OCI-LY1 (cell line): ENCODE measurements around the gene PIAS1.

Source experiments
- H2AFZ ChIP-seq: fragments of 200-600 bp; sonication (generic), shearing (Covaris generic); 2 replicates; pipeline ENCODE4 v1.6.0; 2014; ENCODE audit warnings: antibody characterized with exemption, mild to moderate bottlenecking, low read length
- H3F3A ChIP-seq: fragments of 200-600 bp; sonication (generic), shearing (Covaris generic); 2 replicates; pipeline ENCODE4 v1.6.0; 2014; ENCODE audit warnings: mild to moderate bottlenecking, antibody characterized with exemption, low read length, moderate library complexity; ENCODE audit not compliant: insufficient read depth
- H3K27ac ChIP-seq: fragments of 200-600 bp; sonication (generic); 2 replicates; pipeline ENCODE4 v1.5.1; 2014; ENCODE audit warnings: low read length, mixed run types, mild to moderate bottlenecking, low read depth; ENCODE audit not compliant: poor library complexity, severe bottlenecking
- H3K27me3 ChIP-seq: fragments of 200-600 bp; sonication (generic); 2 replicates; pipeline ENCODE4 v1.6.0; 2014; ENCODE audit warnings: antibody characterized with exemption, mild to moderate bottlenecking, low read length, moderate library complexity; ENCODE audit not compliant: insufficient read depth
- H3K36me3 ChIP-seq: fragments of 200-600 bp; sonication (generic); 2 replicates; pipeline ENCODE4 v1.6.1; 2014; ENCODE audit warnings: mild to moderate bottlenecking, antibody characterized with exemption, low read length, moderate library complexity, mixed read lengths; ENCODE audit not compliant: insufficient read depth
- H3K4me1 ChIP-seq: fragments of 200-600 bp; sonication (generic); 2 replicates; pipeline ENCODE4 v1.5.1; 2014; ENCODE audit warnings: mild to moderate bottlenecking, low read length, moderate library complexity; ENCODE audit not compliant: insufficient read depth, severe bottlenecking
- H3K4me2 ChIP-seq: fragments of 200-600 bp; sonication (generic), shearing (Covaris generic); 2 replicates; pipeline ENCODE4 v1.6.1; 2014; ENCODE audit warnings: low read length
- H3K4me3 ChIP-seq: fragments of 200-600 bp; sonication (generic); 2 replicates; pipeline ENCODE4 v1.5.1; 2014; ENCODE audit warnings: low read length, low read depth, mild to moderate bottlenecking, mixed read lengths; ENCODE audit not compliant: poor library complexity, severe bottlenecking
- H3K79me2 ChIP-seq: fragments of 200-600 bp; shearing (Covaris generic); 2 replicates; pipeline ENCODE4 v1.6.1; 2016; ENCODE audit warnings: mixed run types, low read length, mixed read lengths; ENCODE audit not compliant: insufficient read depth
- H3K9ac ChIP-seq: fragments of 200-600 bp; sonication (generic), shearing (Covaris generic); 2 replicates; pipeline ENCODE4 v1.6.1; 2014; ENCODE audit warnings: mild to moderate bottlenecking, low read length, mixed read lengths
- H3K9me2 ChIP-seq: fragments of 200-600 bp; sonication (generic), shearing (Covaris generic); 2 replicates; pipeline ENCODE4 v1.6.1; 2014; ENCODE audit warnings: low read depth, mild to moderate bottlenecking, low read length, mixed read lengths
- H3K9me3 ChIP-seq: fragments of 200-600 bp; shearing (Covaris generic); 2 replicates; pipeline ENCODE4 v1.6.1; 2014; ENCODE audit warnings: low read length, mixed read lengths
- H4K20me1 ChIP-seq: fragments of 200-600 bp; sonication (generic), shearing (Covaris generic); 2 replicates; pipeline ENCODE4 v1.6.0; 2016; ENCODE audit warnings: mild to moderate bottlenecking, low read length; ENCODE audit not compliant: insufficient read depth
- EZH2 ChIP-seq: fragments of 200-600 bp; sonication (generic), shearing (Covaris generic); IDR thresholded peaks from 2 replicates; pipeline ENCODE4 v1.8.0; 2017; ENCODE audit warnings: borderline replicate concordance, mixed run types, mild to moderate bottlenecking, antibody characterized with exemption, low read length, moderate library complexity, mixed read lengths
- TF ChIP-seq, protein P1 (sequence below): fragments of 200-600 bp; sonication (generic), shearing (Covaris generic); IDR thresholded peaks from 2 replicates; pipeline ENCODE4 v1.5.1; 2017; ENCODE audit warnings: mild to moderate bottlenecking, antibody characterized with exemption, low read length, moderate library complexity, mixed read lengths

Gene PIAS1

DNA sequence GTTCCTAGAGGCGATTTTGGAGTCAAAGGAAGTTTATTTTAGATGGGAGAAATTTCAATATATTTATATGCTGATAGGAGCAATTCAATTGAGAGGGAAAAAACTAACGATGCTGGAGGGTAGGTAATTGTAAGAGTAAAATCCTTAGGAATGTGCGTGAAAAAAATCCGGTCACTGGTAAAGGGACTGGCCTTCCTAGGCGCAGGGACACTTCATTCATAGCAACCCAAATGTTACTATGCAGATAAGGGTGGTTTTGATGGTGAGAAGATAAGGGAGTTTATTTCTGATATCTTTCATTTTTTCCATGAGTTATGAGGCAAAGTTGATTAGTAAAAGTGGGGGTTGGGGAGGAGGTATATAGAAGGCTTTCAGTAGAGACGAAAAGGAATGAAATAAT lies 1.1 kb upstream of the PIAS1 start:
- TF ChIP-seq EZH2, result no peak
- TF ChIP-seq, protein P1, sequence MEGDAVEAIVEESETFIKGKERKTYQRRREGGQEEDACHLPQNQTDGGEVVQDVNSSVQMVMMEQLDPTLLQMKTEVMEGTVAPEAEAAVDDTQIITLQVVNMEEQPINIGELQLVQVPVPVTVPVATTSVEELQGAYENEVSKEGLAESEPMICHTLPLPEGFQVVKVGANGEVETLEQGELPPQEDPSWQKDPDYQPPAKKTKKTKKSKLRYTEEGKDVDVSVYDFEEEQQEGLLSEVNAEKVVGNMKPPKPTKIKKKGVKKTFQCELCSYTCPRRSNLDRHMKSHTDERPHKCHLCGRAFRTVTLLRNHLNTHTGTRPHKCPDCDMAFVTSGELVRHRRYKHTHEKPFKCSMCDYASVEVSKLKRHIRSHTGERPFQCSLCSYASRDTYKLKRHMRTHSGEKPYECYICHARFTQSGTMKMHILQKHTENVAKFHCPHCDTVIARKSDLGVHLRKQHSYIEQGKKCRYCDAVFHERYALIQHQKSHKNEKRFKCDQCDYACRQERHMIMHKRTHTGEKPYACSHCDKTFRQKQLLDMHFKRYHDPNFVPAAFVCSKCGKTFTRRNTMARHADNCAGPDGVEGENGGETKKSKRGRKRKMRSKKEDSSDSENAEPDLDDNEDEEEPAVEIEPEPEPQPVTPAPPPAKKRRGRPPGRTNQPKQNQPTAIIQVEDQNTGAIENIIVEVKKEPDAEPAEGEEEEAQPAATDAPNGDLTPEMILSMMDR, result no peak
- Histone ChIP-seq H3K36me3 (peaks cover 4% of the 10 kb centered on the region; the same call in 1 of the 2 replicates), H3K9me3 (no peaks in the 10 kb centered on the region), H3K27me3 (no peaks in the 10 kb centered on the region), H3K4me3 (no peak overlapping the region), H3K9me2 (no peaks in the 10 kb centered on the region), H2AFZ (peak overlapping the region; percentile 35; the same call in 1 of the 2 replicates), H3K4me2 (peak overlapping the region; percentile 78; the same call in 1 of the 2 replicates), H4K20me1 (no peaks in the 10 kb centered on the region), H3F3A (0 out of 2 replicates have a peak, but pooled peaks cover 4% of the 10 kb centered on the region), H3K79me2 (peaks cover 35% of the 10 kb centered on the region), H3K27ac (peak overlapping the region; percentile 76), H3K4me1 (peaks cover 49% of the 10 kb centered on the region), H3K9ac (peak overlapping the region; percentile 74)

DNA sequence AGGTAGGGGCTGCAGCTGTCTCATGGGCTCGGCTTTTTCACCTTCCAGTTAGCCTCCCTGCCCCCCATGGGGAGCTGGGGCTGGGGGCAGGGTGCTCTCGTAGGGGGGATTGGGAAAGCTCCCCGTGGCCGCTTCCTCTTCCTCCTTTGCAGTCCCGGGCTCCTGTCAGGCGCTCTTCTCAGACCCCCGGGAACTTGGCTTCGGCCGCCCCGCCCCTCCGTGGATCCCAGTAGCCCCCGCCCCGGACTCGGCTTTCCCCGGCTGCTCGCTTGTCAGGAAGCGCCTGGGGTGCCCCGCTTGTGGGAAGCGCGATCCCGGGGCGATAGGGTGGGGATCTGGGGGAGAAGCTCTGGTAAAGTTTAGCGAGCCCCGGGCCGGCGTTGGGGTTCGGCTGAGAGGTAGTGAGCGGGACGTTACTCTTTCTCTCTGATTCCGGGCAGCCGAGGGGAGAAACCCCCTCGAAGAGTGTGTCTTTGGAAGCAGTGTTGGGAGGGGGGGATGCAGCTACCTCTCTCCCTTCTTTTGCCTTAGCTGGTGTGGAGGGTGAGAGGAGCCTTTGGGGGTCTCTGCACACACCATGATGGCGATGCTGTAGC lies 611 bp downstream of the PIAS1 start:
- Histone ChIP-seq H2AFZ (no peak overlapping the region), H3K9me3 (no peaks in the 10 kb centered on the region), H3K4me2 (peak overlapping the region; percentile 72), H3K4me1 (peaks cover 51% of the 10 kb centered on the region), H3K9me2 (no peaks in the 10 kb centered on the region), H3K36me3 (peaks cover 7% of the 10 kb centered on the region; the same call in 1 of the 2 replicates), H3F3A (0 out of 2 replicates have a peak, but pooled peaks cover 4% of the 10 kb centered on the region), H3K4me3 (peak overlapping the region; percentile 74), H3K27me3 (no peaks in the 10 kb centered on the region), H3K9ac (peak overlapping the region; percentile 72), H3K27ac (peak overlapping the region; percentile 73), H4K20me1 (no peaks in the 10 kb centered on the region), H3K79me2 (peaks cover 52% of the 10 kb centered on the region)
- no peak for TF ChIP-seq EZH2
- TF ChIP-seq, protein P1, result no peak; the same call in 1 of the 2 replicates

GRCh38 chr15:68055224-68055705 lies 1.1 kb downstream of the PIAS1 start:
- 0 out of 2 replicates have a peak, but pooled peaks cover 4% of the 10 kb centered on the region for H3F3A ChIP-seq
- no peak for TF ChIP-seq EZH2
- TF ChIP-seq, protein P1, result no peak
- no peaks in the 10 kb centered on the region for H3K27me3 ChIP-seq
- peaks cover 11% of the 10 kb centered on the region; the same call in 1 of the 2 replicates for H3K36me3 ChIP-seq
- no peaks in the 10 kb centered on the region for H4K20me1 ChIP-seq
- peak overlapping the region; percentile 72 for H3K4me2 ChIP-seq
- peaks cover 57% of the 10 kb centered on the region for H3K79me2 ChIP-seq
- no peak overlapping the region for H2AFZ ChIP-seq
- H3K9ac ChIP-seq, result peak overlapping the region; percentile 72
- H3K4me1 ChIP-seq, result peaks cover 51% of the 10 kb centered on the region
- H3K27ac ChIP-seq, result peak overlapping the region; percentile 73
- H3K4me3 ChIP-seq, result peak overlapping the region; percentile 74
- no peaks in the 10 kb centered on the region for H3K9me2 ChIP-seq
- no peaks in the 10 kb centered on the region for H3K9me3 ChIP-seq
